GM12865 (cell line): Measurements from ENCODE around the gene KCNAB1.
A peak's percentile ranks its signal among the peaks of the same experiment; 100 is the strongest.

Experiments
- DNase-seq: peaks from one replicate; pipeline ENCODE4 v3.0.0; 2010; ENCODE audit warnings: low read depth
- H3K4me3 ChIP-seq: 2 replicates; pipeline ENCODE4 v1.5.1; 2011; ENCODE audit warnings: mild to moderate bottlenecking, low read depth, low read length, control low read depth
- TF ChIP-seq, protein P1 (sequence below): IDR thresholded peaks from 2 replicates; pipeline ENCODE4 v1.5.1; 2011; ENCODE audit warnings: low read length, control low read depth, low read depth, inconsistent platforms; ENCODE audit not compliant: insufficient read depth; ENCODE audit errors: missing control alignments

Gene KCNAB1

DNA sequence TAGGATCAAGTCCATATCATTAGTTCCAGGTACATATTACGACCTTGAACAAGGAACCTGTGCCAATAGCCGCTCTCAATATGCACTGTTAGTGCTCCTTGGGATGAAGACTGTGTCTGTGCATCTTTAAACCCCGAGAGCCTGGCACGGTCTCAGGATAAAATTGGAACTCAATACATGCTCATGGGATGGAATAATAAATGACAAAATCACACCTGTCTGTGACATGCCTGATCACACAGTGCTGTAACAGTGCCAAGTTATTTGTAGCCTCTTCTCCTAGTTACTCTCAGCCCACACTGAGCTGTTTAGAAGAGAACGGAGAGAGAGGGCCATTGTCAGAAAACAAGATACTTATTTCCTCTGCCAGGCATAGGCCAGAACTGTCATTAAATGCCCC, 352.3 kb downstream of the KCNAB1 start:
- no peak overlapping the region for H3K4me3 ChIP-seq
- no peak for DNase-seq
- TF ChIP-seq, protein P1, sequence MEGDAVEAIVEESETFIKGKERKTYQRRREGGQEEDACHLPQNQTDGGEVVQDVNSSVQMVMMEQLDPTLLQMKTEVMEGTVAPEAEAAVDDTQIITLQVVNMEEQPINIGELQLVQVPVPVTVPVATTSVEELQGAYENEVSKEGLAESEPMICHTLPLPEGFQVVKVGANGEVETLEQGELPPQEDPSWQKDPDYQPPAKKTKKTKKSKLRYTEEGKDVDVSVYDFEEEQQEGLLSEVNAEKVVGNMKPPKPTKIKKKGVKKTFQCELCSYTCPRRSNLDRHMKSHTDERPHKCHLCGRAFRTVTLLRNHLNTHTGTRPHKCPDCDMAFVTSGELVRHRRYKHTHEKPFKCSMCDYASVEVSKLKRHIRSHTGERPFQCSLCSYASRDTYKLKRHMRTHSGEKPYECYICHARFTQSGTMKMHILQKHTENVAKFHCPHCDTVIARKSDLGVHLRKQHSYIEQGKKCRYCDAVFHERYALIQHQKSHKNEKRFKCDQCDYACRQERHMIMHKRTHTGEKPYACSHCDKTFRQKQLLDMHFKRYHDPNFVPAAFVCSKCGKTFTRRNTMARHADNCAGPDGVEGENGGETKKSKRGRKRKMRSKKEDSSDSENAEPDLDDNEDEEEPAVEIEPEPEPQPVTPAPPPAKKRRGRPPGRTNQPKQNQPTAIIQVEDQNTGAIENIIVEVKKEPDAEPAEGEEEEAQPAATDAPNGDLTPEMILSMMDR: no peak

DNA sequence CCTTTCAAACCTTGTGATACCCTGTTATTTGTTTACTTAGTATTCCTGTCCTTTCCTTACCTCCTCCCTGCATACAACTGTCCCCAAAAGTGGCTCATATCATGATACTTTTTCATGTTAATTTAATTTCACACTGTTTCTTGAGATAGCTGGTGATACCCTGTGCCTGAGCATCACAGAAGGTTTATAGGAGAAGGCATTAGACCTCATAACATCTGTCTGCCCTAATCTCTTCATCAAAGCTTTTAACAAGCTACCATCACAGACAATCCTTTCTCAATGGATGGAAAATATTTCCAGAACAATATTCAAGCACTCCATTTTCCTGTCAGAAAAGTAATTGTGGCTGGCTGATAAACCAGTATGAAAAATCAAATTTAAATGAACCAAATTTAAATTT, 353.0 kb downstream of the KCNAB1 start:
- no peak for DNase-seq
- H3K4me3 ChIP-seq: no peak overlapping the region
- TF ChIP-seq, protein P1: no peak

DNA sequence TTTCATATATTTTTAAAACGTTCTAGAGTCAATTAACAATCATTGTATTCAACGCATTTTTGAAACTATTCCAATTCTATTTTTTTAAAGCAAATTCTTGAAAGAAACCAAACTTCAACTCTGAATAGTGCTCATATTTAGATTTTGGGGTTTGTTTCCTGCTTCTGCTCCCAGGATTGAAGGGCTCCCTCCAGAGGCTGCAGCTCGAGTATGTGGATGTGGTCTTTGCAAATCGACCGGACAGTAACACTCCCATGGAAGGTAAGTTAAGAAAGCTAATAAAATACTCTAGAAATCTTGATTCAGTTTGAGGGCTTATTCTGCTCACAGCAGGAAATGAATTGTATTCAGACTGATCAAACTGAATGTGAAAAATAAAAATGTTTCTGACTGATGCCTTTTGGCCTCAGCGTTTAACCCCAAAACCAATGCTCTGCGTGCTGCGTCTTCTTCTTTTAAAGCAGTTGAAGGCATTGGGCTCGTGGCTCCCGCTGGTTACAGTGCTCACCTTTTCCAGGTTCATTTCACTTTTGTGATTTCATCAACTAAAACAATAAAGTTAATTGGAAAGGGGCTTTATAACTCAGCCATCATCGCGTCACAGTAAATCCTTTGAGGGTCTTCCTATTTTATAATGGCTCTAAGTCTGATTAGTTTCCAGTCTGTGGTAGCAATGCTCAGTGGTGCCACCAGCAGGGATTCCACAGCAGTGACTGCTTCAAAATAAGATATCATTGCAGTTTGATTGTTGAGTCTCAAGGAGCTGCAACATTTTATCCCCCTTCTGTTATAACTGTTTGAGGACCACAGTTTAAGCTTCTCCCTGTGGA, 354.4 kb downstream of the KCNAB1 start:
- no peak overlapping the region for H3K4me3 ChIP-seq
- TF ChIP-seq, protein P1: peak; percentile 48
- DNase-seq: peak; percentile 13

DNA sequence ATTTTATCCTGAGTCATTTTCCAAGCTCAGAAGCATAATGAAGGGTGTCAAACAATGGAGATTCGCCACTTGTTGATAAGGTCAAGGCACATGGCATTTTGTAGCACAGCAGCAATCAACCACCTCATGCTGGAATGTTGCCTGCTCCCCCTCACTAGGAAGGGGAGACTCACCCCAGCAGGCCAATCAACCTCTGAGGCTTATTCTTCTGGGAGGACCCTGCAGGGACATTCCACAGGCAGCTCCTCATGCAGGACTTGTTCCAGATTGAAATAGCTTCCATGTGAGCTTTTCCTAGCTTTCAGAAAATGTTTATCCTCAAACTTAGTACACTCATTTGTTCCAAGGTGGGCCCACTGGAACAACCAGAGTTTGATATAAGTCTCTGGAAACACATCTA, 356.9 kb downstream of the KCNAB1 start:
- no peak for DNase-seq
- TF ChIP-seq, protein P1: no peak
- H3K4me3 ChIP-seq: no peak overlapping the region

DNA sequence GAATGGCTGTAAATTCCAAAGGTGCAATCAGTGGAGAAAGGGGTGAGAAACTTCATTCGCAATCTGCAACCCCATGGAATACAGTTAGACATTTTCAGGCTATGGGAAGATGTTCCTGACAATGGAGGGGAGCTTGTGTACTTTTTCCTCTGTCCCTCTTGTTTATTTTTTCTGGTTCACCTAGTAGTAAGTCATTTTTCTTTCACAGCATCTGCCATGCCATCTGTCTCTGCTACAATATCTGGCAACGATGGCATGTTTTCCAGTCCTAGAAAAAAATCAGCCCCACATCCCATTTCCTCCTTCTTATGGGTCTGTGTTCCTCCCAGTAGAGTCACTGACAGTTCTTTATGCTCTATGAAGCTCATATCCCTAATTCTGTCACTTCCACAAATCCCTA, 358.5 kb downstream of the KCNAB1 start:
- no peak for DNase-seq
- TF ChIP-seq, protein P1: no peak

DNA sequence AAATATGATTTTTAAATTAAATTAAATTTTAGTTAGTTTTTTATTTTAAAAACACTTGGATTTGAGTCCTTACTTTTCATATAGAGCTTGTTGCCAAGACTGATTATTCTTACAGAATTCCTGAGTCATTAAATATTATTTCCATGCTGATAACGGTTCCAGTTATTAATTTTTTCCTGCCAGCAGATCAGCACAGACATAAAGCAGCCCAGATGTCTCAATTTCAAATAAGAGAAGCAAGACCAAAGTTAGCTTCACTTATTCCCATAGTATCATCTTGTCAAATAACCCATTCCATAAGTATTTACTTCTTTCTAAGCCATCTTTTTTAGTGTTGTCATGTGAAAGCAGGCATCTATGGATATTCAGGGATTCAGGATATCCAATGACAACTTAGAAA, 359.2 kb downstream of the KCNAB1 start:
- H3K4me3 ChIP-seq: no peak overlapping the region
- DNase-seq: no peak
- TF ChIP-seq, protein P1: no peak

More for the DNA sequence above, 358.5 kb downstream of the KCNAB1 start:
- no peak overlapping the region for H3K4me3 ChIP-seq

DNA sequence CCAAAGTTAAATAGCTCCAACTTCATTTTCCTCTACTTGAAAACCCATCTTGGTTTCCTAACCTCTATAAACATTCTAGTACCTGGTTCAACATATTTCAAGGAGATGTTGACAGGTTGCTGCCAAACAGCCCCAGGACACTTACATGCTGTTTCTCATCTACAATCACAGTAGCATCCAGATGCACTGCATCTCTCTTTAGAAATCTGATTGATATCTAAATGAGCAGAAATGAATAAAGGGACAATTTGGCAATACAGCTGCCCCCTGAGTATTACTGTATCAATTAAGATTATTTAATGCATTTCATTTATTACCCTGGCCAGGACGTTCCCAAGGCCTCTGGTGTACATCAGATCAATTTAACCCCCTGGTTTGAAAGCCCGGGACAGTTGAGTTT, 360.6 kb downstream of the KCNAB1 start:
- TF ChIP-seq, protein P1: no peak
- no peak overlapping the region for H3K4me3 ChIP-seq
- no peak for DNase-seq
